T-helper 1 cell treated with Interleukin-12 subunit alpha and Interleukin-12 subunit beta and Interleukin-4 antibody, amounts not matched to agents 30 μg/mL and 1 μg/mL, for 36 hours (primary cell): ENCODE measurements around the gene ADK.

Source experiments
- H3K27ac Mint-ChIP-seq: one replicate; pipeline ENCODE4 v1.8.0; 2021; ENCODE audit warnings: mild to moderate bottlenecking, mixed read lengths
- H3K27me3 Mint-ChIP-seq: one replicate; pipeline ENCODE4 v1.8.0; 2021; ENCODE audit warnings: low read depth, mixed read lengths
- H3K36me3 Mint-ChIP-seq: one replicate; pipeline ENCODE4 v1.8.0; 2021; ENCODE audit warnings: low read depth, mixed read lengths
- H3K4me1 Mint-ChIP-seq: one replicate; pipeline ENCODE4 v1.8.0; 2021; ENCODE audit warnings: low read depth, mixed read lengths
- H3K4me3 Mint-ChIP-seq: one replicate; pipeline ENCODE4 v1.8.0; 2021; ENCODE audit warnings: mild to moderate bottlenecking, moderate library complexity, mixed read lengths
- H3K9me3 Mint-ChIP-seq: one replicate; pipeline ENCODE4 v1.8.0; 2021; ENCODE audit warnings: mixed read lengths

ADK gene

GRCh38 chr10:74589226-74589673 is 438.2 kb downstream of the ADK start:
- no peak overlapping the region for H3K4me3 Mint-ChIP-seq
- H3K27ac Mint-ChIP-seq: peak overlapping the region; percentile 61
- peaks cover 50% of the 10 kb centered on the region for H3K4me1 Mint-ChIP-seq
- H3K9me3 Mint-ChIP-seq: no peaks in the 10 kb centered on the region
- peaks cover 5% of the 10 kb centered on the region for H3K36me3 Mint-ChIP-seq
- no peaks in the 10 kb centered on the region for H3K27me3 Mint-ChIP-seq

GRCh38 chr10:74589851-74590250 is 438.8 kb downstream of the ADK start:
- no peaks in the 10 kb centered on the region for H3K9me3 Mint-ChIP-seq
- H3K36me3 Mint-ChIP-seq: peaks cover 5% of the 10 kb centered on the region
- no peaks in the 10 kb centered on the region for H3K27me3 Mint-ChIP-seq
- H3K27ac Mint-ChIP-seq: peak overlapping the region; percentile 11
- H3K4me3 Mint-ChIP-seq: no peak overlapping the region
- peaks cover 46% of the 10 kb centered on the region for H3K4me1 Mint-ChIP-seq

- peaks cover 3% of the 10 kb centered on the region for H3K36me3 Mint-ChIP-seq
- H3K4me1 Mint-ChIP-seq: peaks cover 24% of the 10 kb centered on the region
- no peak overlapping the region for H3K27ac Mint-ChIP-seq
- no peaks in the 10 kb centered on the region for H3K27me3 Mint-ChIP-seq
- no peaks in the 10 kb centered on the region for H3K9me3 Mint-ChIP-seq
- H3K4me3 Mint-ChIP-seq: no peak overlapping the region
These were observed 442.4 kb downstream of the ADK start for GRCh38 chr10:74593470-74593869.

- no peak overlapping the region for H3K4me3 Mint-ChIP-seq
- no peaks in the 10 kb centered on the region for H3K27me3 Mint-ChIP-seq
- H3K27ac Mint-ChIP-seq: no peak overlapping the region
- H3K36me3 Mint-ChIP-seq: peaks cover 1% of the 10 kb centered on the region
- H3K4me1 Mint-ChIP-seq: peaks cover 13% of the 10 kb centered on the region
- no peaks in the 10 kb centered on the region for H3K9me3 Mint-ChIP-seq
These were observed 445.7 kb downstream of the ADK start for GRCh38 chr10:74596713-74597112.

- Mint-ChIP-seq H3K9me3 (peaks cover 8% of the 10 kb centered on the region), H3K27ac (no peak overlapping the region), H3K27me3 (no peaks in the 10 kb centered on the region), H3K4me1 (peaks cover 10% of the 10 kb centered on the region), H3K4me3 (no peak overlapping the region), H3K36me3 (peaks cover 8% of the 10 kb centered on the region)
These were observed 448.0 kb downstream of the ADK start for GRCh38 chr10:74598891-74599566.

- no peak overlapping the region for H3K4me3 Mint-ChIP-seq
- peaks cover 10% of the 10 kb centered on the region for H3K4me1 Mint-ChIP-seq
- peaks cover 10% of the 10 kb centered on the region for H3K9me3 Mint-ChIP-seq
- H3K36me3 Mint-ChIP-seq: peaks cover 14% of the 10 kb centered on the region
- no peak overlapping the region for H3K27ac Mint-ChIP-seq
- no peaks in the 10 kb centered on the region for H3K27me3 Mint-ChIP-seq
These were observed 448.7 kb downstream of the ADK start for GRCh38 chr10:74599672-74600071.

- Mint-ChIP-seq H3K27me3 (no peaks in the 10 kb centered on the region), H3K4me3 (no peak overlapping the region), H3K9me3 (peaks cover 15% of the 10 kb centered on the region), H3K4me1 (peaks cover 10% of the 10 kb centered on the region), H3K36me3 (peaks cover 19% of the 10 kb centered on the region), H3K27ac (no peak overlapping the region)
These were observed 449.1 kb downstream of the ADK start for GRCh38 chr10:74600170-74600569.

GRCh38 chr10:74602576-74602975 is 451.6 kb downstream of the ADK start:
- Mint-ChIP-seq H3K4me1 (peaks cover 7% of the 10 kb centered on the region), H3K36me3 (peaks cover 21% of the 10 kb centered on the region), H3K9me3 (peaks cover 16% of the 10 kb centered on the region), H3K4me3 (no peak overlapping the region), H3K27ac (no peak overlapping the region), H3K27me3 (no peaks in the 10 kb centered on the region)

- Mint-ChIP-seq H3K4me3 (no peak overlapping the region), H3K27ac (no peak overlapping the region), H3K4me1 (no peaks in the 10 kb centered on the region), H3K36me3 (peaks cover 7% of the 10 kb centered on the region), H3K27me3 (no peaks in the 10 kb centered on the region), H3K9me3 (no peaks in the 10 kb centered on the region)
These were observed 459.3 kb downstream of the ADK start for GRCh38 chr10:74610299-74610698.

GRCh38 chr10:74612195-74612594 is 461.2 kb downstream of the ADK start:
- Mint-ChIP-seq H3K27me3 (no peaks in the 10 kb centered on the region), H3K27ac (no peak overlapping the region), H3K4me3 (no peak overlapping the region), H3K36me3 (peaks cover 5% of the 10 kb centered on the region), H3K4me1 (no peaks in the 10 kb centered on the region), H3K9me3 (no peaks in the 10 kb centered on the region)

GRCh38 chr10:74620626-74621025 is 469.6 kb downstream of the ADK start:
- Mint-ChIP-seq H3K9me3 (peaks cover 18% of the 10 kb centered on the region), H3K27me3 (no peaks in the 10 kb centered on the region), H3K36me3 (peaks cover 11% of the 10 kb centered on the region), H3K4me1 (no peaks in the 10 kb centered on the region), H3K27ac (no peak overlapping the region), H3K4me3 (no peak overlapping the region)

- no peak overlapping the region for H3K4me3 Mint-ChIP-seq
- H3K27ac Mint-ChIP-seq: no peak overlapping the region
- no peaks in the 10 kb centered on the region for H3K27me3 Mint-ChIP-seq
- peaks cover 4% of the 10 kb centered on the region for H3K36me3 Mint-ChIP-seq
- H3K4me1 Mint-ChIP-seq: no peaks in the 10 kb centered on the region
- peaks cover 18% of the 10 kb centered on the region for H3K9me3 Mint-ChIP-seq
These were observed 472.8 kb downstream of the ADK start for GRCh38 chr10:74623786-74624185.

- no peak overlapping the region for H3K27ac Mint-ChIP-seq
- H3K4me3 Mint-ChIP-seq: no peak overlapping the region
- H3K36me3 Mint-ChIP-seq: peaks cover 4% of the 10 kb centered on the region
- peaks cover 2% of the 10 kb centered on the region for H3K4me1 Mint-ChIP-seq
- no peaks in the 10 kb centered on the region for H3K27me3 Mint-ChIP-seq
- peaks cover 18% of the 10 kb centered on the region for H3K9me3 Mint-ChIP-seq
These were observed 473.5 kb downstream of the ADK start for GRCh38 chr10:74624501-74624900.

- peaks cover 5% of the 10 kb centered on the region for H3K36me3 Mint-ChIP-seq
- no peak overlapping the region for H3K27ac Mint-ChIP-seq
- peaks cover 3% of the 10 kb centered on the region for H3K9me3 Mint-ChIP-seq
These were observed 477.1 kb downstream of the ADK start for GRCh38 chr10:74628136-74628535.

GRCh38 chr10:74634995-74635536 is 484.0 kb downstream of the ADK start:
- no peak overlapping the region for H3K4me3 Mint-ChIP-seq
- H3K9me3 Mint-ChIP-seq: peaks cover 19% of the 10 kb centered on the region
- no peaks in the 10 kb centered on the region for H3K4me1 Mint-ChIP-seq
- no peaks in the 10 kb centered on the region for H3K27me3 Mint-ChIP-seq
- H3K36me3 Mint-ChIP-seq: peaks cover 17% of the 10 kb centered on the region
- H3K27ac Mint-ChIP-seq: no peak overlapping the region

More at GRCh38 chr10:74628136-74628535, 477.1 kb downstream of the ADK start:
- Mint-ChIP-seq H3K27me3 (no peaks in the 10 kb centered on the region), H3K4me1 (peaks cover 2% of the 10 kb centered on the region), H3K4me3 (no peak overlapping the region)
